Astrocyte (in vitro differentiated cells and primary cell): ENCODE results near the gene ACADSB.

Experiments
- EZH2 ChIP-seq: IDR thresholded peaks from 2 replicates; pipeline ENCODE4 v1.6.1; 2012; ENCODE audit warnings: mild to moderate bottlenecking, low read length, inconsistent platforms; ENCODE audit not compliant: insufficient read depth
- TF ChIP-seq, protein P1 (sequence below): IDR thresholded peaks from 2 replicates; pipeline ENCODE4 v1.5.1; 2011; ENCODE audit warnings: low read depth, mild to moderate bottlenecking, inconsistent platforms, low read length, moderate library complexity; ENCODE audit not compliant: insufficient read depth

DNA sequence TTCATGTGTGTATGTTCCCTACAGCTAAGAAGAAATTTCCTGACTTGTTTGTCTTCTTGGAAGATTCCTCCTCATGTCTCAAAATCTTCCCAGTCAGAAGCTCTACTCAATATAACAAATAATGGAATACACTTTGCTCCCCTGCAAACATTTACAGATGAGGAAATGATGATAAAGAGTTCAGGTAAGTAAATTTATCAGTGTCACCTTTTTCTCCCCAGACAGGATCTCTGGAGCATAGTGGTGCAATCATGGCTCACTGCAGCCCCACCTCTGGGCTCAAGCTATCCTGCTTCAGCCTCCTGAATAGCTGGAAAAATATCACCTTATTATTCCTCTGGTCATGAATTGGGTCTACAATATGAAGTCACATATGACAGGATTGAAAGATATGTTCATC is 25.5 kb downstream of the ACADSB start:
- TF ChIP-seq, protein P1, sequence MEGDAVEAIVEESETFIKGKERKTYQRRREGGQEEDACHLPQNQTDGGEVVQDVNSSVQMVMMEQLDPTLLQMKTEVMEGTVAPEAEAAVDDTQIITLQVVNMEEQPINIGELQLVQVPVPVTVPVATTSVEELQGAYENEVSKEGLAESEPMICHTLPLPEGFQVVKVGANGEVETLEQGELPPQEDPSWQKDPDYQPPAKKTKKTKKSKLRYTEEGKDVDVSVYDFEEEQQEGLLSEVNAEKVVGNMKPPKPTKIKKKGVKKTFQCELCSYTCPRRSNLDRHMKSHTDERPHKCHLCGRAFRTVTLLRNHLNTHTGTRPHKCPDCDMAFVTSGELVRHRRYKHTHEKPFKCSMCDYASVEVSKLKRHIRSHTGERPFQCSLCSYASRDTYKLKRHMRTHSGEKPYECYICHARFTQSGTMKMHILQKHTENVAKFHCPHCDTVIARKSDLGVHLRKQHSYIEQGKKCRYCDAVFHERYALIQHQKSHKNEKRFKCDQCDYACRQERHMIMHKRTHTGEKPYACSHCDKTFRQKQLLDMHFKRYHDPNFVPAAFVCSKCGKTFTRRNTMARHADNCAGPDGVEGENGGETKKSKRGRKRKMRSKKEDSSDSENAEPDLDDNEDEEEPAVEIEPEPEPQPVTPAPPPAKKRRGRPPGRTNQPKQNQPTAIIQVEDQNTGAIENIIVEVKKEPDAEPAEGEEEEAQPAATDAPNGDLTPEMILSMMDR: no peak
- no peak for TF ChIP-seq EZH2
